Adrenal gland (tissue), 12 donors: Measurements from ENCODE around the gene SSH2. TPM values are rescaled to one million over a fixed set of nuclear protein-coding genes. Genes with fewer than 3 reads are reported as not detected.
A peak's percentile ranks its signal among the peaks of the same experiment; 100 is the strongest.

Experiments
- DNase-seq, 7 donors: peaks; one replicate each; pipeline ENCODE4 v3.0.0-alpha.2; 2019 to 2020
- H3K27ac ChIP-seq, 5 donors: fragments of 200-600 bp; sonication (generic) in 4 of 5; 1 replicate in 3 of 5; 2 replicates in 2 of 5; pipeline versions ENCODE4 v1.5.1 to v1.8.0; 2016 to 2020; ENCODE audit warnings: mild to moderate bottlenecking in 1 of 5
- H3K27me3 ChIP-seq: fragments of 200-600 bp; 2 replicates; pipeline ENCODE4 v1.8.0; 2021
- H3K36me3 ChIP-seq, 2 donors: fragments of 200-600 bp; replicated peaks in 1 of 2; 1 replicate in 1 of 2; 2 replicates in 1 of 2; pipeline versions ENCODE4 v1.5.1 to v1.8.0; 2018 to 2022
- H3K4me1 ChIP-seq, 2 donors: fragments of 200-600 bp; replicated peaks in 1 of 2; 1 replicate in 1 of 2; 2 replicates in 1 of 2; pipeline versions ENCODE4 v1.5.1 to v1.8.0; 2018 to 2021
- H3K4me3 ChIP-seq, 4 donors: fragments of 200-600 bp; sonication (generic) in 3 of 4; one replicate each; pipeline ENCODE4 v1.5.1; 2016 to 2018
- H3K9me3 ChIP-seq, 3 donors: fragments of 200-600 bp; sonication (generic) in 1 of 3; replicated peaks in 1 of 3; 1 replicate in 2 of 3; 2 replicates in 1 of 3; pipeline versions ENCODE4 v1.5.1 to v1.8.0; 2016 to 2021
- CTCF ChIP-seq, 6 experiments: fragments of 450-650 bp in 4 of 6; fragments of 200-600 bp in 2 of 6; sonication (generic) in 1 of 6; IDR thresholded peaks; 1 replicate in 5 of 6; 2 replicates in 1 of 6; pipeline versions ENCODE4 v1.5.1 to v1.8.0; 2016 to 2021; ENCODE audit warnings: antibody characterized with exemption in 6 of 6, mild to moderate bottlenecking in 2 of 6, moderate library complexity in 1 of 6
- POLR2A ChIP-seq, 2 donors: fragments of 450-650 bp; IDR thresholded peaks; one replicate each; pipeline ENCODE4 v1.6.1; 2017; ENCODE audit warnings: antibody characterized with exemption in 2 of 2, mild to moderate bottlenecking in 2 of 2, moderate library complexity in 1 of 2
- WGBS, 4 donors: extraction: QIAGEN DNeasy Blood & Tissue Kit in 2 of 4; methylation state at CpG; one replicate each; pipeline versions ENCODE4 v1.1.5 to v1.1.7; 2013 to 2017; 5-methylcytosine and 5-hydroxymethylcytosine counted together
- intact Hi-C, 2 donors: fragments of 100-400 bp; cut with DNase I; formaldehyde crosslinking; loops; one replicate each; pipeline versions ENCODE4 v1.14.1 to v1.15.0; 2022 to 2023
- polyA plus RNA-seq, 3 donors: library from polyadenylated mRNA; stranded (reverse); fragments of 200-250 nt in 2 of 3; fragments of 350-450 nt in 1 of 3; fragmentation: Illumina TruSeq in 1 of 3; extraction: RNeasy Lipid Tissue Mini Kit (QIAGEN cat#74804) in 1 of 3; gene quantifications; one replicate each; pipeline ENCODE4 v1.2.3, GENCODE V29; 2013 to 2014
- total RNA-seq, 9 donors: library from RNA; depleted of rRNA in 4 of 9; stranded (reverse); fragments of >200 nt in 4 of 9; fragments of 120-200 nt in 1 of 9; fragmentation: NEBNext Ultra II Directional in 1 of 9; extraction: Animal tissue kit (Norgen Biotek cat#: 25700) in 1 of 9; gene quantifications; one replicate each; pipeline versions ENCODE4 v1.1.0 to v1.2.4, GENCODE V29; 2013 to 2023
- donor health status: healthy with polysubstance abuse.
- donor health status: Bipolar disorder and iron deficiency.
- donor health status: DM: yes; HTN: yes; CAD: no.
- donor health status: DM: no; HTN: no; CAD: no.
- donor health status: DM: no; HTN: no; CAD: no.
- donor health status: DM: yes; HTN: yes; CAD: no.

The SSH2 gene
- total and polyA plus RNA-seq, 12 donors = 7.6 to 35.8 (median 20.8) TPM

GRCh38 chr17:29667969-29668368, 262.1 kb downstream of the SSH2 start:
- no peak for DNase-seq
- Histone ChIP-seq H3K4me3 (no peak overlapping the region), H3K36me3 (peaks cover 0 to 32% of the 10 kb centered on the region in 2 donors), H3K9me3 (no peaks in the 10 kb centered on the region), H3K27me3 (no peaks in the 10 kb centered on the region), H3K27ac (no peak overlapping the region), H3K4me1 (peaks cover 0 to 14% of the 10 kb centered on the region in 2 donors)
- intact Hi-C loops = no loop called here
- TF ChIP-seq POLR2A (IDR thresholded peaks at IDR 0.05) (no peak), CTCF (IDR thresholded peaks at IDR 0.05) (no peak)

- Histone ChIP-seq H3K36me3 (peaks cover 0 to 23% of the 10 kb centered on the region in 2 donors), H3K27ac (peak overlapping the region in 1 of 5 donors; percentile 15), H3K4me3 (no peak overlapping the region), H3K4me1 (peaks cover 0 to 17% of the 10 kb centered on the region in 2 donors), H3K9me3 (no peaks in the 10 kb centered on the region), H3K27me3 (no peaks in the 10 kb centered on the region)
- TF ChIP-seq CTCF (IDR thresholded peaks at IDR 0.05) = no peak
- TF ChIP-seq POLR2A (IDR thresholded peaks at IDR 0.05) = no peak
- no peak for DNase-seq
- 33 to 55% (median 49%) methylated on average over 1 of the region's 1 CpG for WGBS, 4 donors
- intact Hi-C loops = no loop called here
Observed at GRCh38 chr17:29665481-29665810, 264.6 kb downstream of the SSH2 start.

GRCh38 chr17:29664743-29665480, 265.1 kb downstream of the SSH2 start:
- no peak for DNase-seq
- H3K4me1 ChIP-seq = peaks cover 0 to 17% of the 10 kb centered on the region in 2 donors
- intact Hi-C loops = no loop called here
- no peak overlapping the region for H3K4me3 ChIP-seq
- 39 to 50% (median 43%) methylated on average over 2 of the region's 2 CpGs for WGBS, 4 donors
- H3K9me3 ChIP-seq = no peaks in the 10 kb centered on the region
- H3K27me3 ChIP-seq = no peaks in the 10 kb centered on the region
- peaks cover 0 to 23% of the 10 kb centered on the region in 2 donors for H3K36me3 ChIP-seq
- no peak for TF ChIP-seq CTCF (IDR thresholded peaks at IDR 0.05)
- no peak for TF ChIP-seq POLR2A (IDR thresholded peaks at IDR 0.05)
- H3K27ac ChIP-seq = peak overlapping the region in 1 of 5 donors; percentile 15

GRCh38 chr17:29663155-29663554, 266.9 kb downstream of the SSH2 start:
- H3K36me3 ChIP-seq = peaks cover 0 to 16% of the 10 kb centered on the region in 2 donors
- intact Hi-C loops = no loop called here

More at GRCh38 chr17:29663155-29663554, 266.9 kb downstream of the SSH2 start:
- 50 to 80% (median 64%) methylated on average over 1 of the region's 1 CpG for WGBS, 4 donors
- no peak for DNase-seq
- no peaks in the 10 kb centered on the region for H3K9me3 ChIP-seq
- H3K27ac ChIP-seq = no peak overlapping the region
- H3K4me3 ChIP-seq = no peak overlapping the region
- TF ChIP-seq CTCF (IDR thresholded peaks at IDR 0.05) (no peak), POLR2A (IDR thresholded peaks at IDR 0.05) (no peak)
- no peaks in the 10 kb centered on the region for H3K27me3 ChIP-seq
- H3K4me1 ChIP-seq = peaks cover 0 to 17% of the 10 kb centered on the region in 2 donors
